Left ventricle myocardium inferior (tissue), 1 donor: ENCODE results near the gene SLC45A3. TPM values are rescaled to one million over a fixed set of nuclear protein-coding genes. Genes with fewer than 3 reads are reported as not detected.

ENCODE experiments used
- DNase-seq: peaks from one replicate; pipeline ENCODE4 v3.0.0-alpha.2; 2020
- H3K27ac ChIP-seq: fragments of 200-600 bp; replicated peaks from 2 replicates; pipeline ENCODE4 v1.8.0; 2021
- H3K27me3 ChIP-seq: fragments of 200-600 bp; 2 replicates; pipeline ENCODE4 v1.8.0; 2021; ENCODE audit warnings: low read depth
- H3K36me3 ChIP-seq: fragments of 200-600 bp; 2 replicates; pipeline ENCODE4 v1.8.0; 2021
- H3K4me1 ChIP-seq: fragments of 200-600 bp; 2 replicates; pipeline ENCODE4 v1.8.0; 2021
- H3K4me3 ChIP-seq: fragments of 200-600 bp; 2 replicates; pipeline ENCODE4 v1.8.0; 2021; ENCODE audit warnings: mild to moderate bottlenecking, moderate library complexity
- H3K9me3 ChIP-seq: fragments of 200-600 bp; replicated peaks from 2 replicates; pipeline ENCODE4 v1.8.0; 2021
- intact Hi-C: fragments of 100-400 bp; cut with micrococcal nuclease; formaldehyde crosslinking; loops from one replicate; pipeline ENCODE4 v1.11.0; 2022
- total RNA-seq: library from RNA; stranded (reverse); fragmentation: NEBNext Ultra II Directional; extraction: Animal tissue kit (Norgen Biotek cat#: 25700); gene quantifications from one replicate; pipeline ENCODE4 v1.2.1, GENCODE V29; 2021
- TF ChIP-seq, protein P1 (sequence below): fragments of 200-600 bp; IDR thresholded peaks from 2 replicates; pipeline ENCODE4 v1.8.0; 2021; ENCODE audit warnings: antibody characterized with exemption, mild to moderate bottlenecking, borderline replicate concordance
- donor health status: DM: no; HTN: yes; CAD: no; lungs with severe emphysema.

Gene SLC45A3
- total RNA-seq, 1 donor from 2014 or later: 5.2 TPM

- no peak overlapping the region for H3K27ac ChIP-seq
- H3K4me1 ChIP-seq: peaks cover 15% of the 10 kb centered on the region
- H3K9me3 ChIP-seq: no peaks in the 10 kb centered on the region
- intact Hi-C loops: no loop called here
- TF ChIP-seq, protein P1, sequence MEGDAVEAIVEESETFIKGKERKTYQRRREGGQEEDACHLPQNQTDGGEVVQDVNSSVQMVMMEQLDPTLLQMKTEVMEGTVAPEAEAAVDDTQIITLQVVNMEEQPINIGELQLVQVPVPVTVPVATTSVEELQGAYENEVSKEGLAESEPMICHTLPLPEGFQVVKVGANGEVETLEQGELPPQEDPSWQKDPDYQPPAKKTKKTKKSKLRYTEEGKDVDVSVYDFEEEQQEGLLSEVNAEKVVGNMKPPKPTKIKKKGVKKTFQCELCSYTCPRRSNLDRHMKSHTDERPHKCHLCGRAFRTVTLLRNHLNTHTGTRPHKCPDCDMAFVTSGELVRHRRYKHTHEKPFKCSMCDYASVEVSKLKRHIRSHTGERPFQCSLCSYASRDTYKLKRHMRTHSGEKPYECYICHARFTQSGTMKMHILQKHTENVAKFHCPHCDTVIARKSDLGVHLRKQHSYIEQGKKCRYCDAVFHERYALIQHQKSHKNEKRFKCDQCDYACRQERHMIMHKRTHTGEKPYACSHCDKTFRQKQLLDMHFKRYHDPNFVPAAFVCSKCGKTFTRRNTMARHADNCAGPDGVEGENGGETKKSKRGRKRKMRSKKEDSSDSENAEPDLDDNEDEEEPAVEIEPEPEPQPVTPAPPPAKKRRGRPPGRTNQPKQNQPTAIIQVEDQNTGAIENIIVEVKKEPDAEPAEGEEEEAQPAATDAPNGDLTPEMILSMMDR: no peak
- no peak for DNase-seq
- H3K27me3 ChIP-seq: no peaks in the 10 kb centered on the region
- no peak overlapping the region for H3K4me3 ChIP-seq
- H3K36me3 ChIP-seq: peaks cover 71% of the 10 kb centered on the region
These were observed 63.6 kb downstream of the SLC45A3 start for GRCh38 chr1:205616563-205617293.

DNA sequence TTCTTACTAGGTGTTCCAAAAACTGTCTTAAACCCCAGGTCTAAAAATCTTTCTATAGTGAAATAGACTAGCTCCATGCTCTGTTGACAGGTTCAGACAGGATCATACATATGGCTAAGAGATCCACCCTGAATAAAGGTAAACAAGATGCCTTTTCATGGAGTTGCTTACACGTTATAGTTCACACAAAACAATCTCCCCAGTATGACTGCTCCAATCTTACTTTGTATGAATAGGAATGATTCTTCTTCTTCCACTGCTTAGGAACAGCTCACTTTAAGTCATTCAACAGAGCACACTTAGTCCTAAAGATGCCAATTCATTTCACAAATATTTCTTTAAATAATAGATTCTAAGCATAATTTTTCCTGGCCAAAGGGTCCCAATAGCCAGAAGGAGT lies 64.5 kb downstream of the SLC45A3 start:
- Histone ChIP-seq H3K27ac (no peak overlapping the region), H3K4me3 (no peak overlapping the region), H3K4me1 (peaks cover 24% of the 10 kb centered on the region), H3K27me3 (no peaks in the 10 kb centered on the region), H3K9me3 (no peaks in the 10 kb centered on the region), H3K36me3 (peaks cover 64% of the 10 kb centered on the region)
- TF ChIP-seq, protein P1: no peak
- DNase-seq: no peak
- intact Hi-C loops: no loop called here

- TF ChIP-seq, protein P1: no peak
- H3K4me1 ChIP-seq: peaks cover 34% of the 10 kb centered on the region
- peaks cover 47% of the 10 kb centered on the region for H3K36me3 ChIP-seq
- intact Hi-C loops: no loop called here
- H3K9me3 ChIP-seq: no peaks in the 10 kb centered on the region
- H3K27me3 ChIP-seq: no peaks in the 10 kb centered on the region
- no peak overlapping the region for H3K4me3 ChIP-seq
- H3K27ac ChIP-seq: no peak overlapping the region
- DNase-seq: no peak
These were observed 66.4 kb downstream of the SLC45A3 start for GRCh38 chr1:205613854-205614412.

GRCh38 chr1:205612556-205612955 lies 67.8 kb downstream of the SLC45A3 start:
- intact Hi-C loops: no loop called here
- TF ChIP-seq, protein P1: no peak
- Histone ChIP-seq H3K27ac (no peak overlapping the region), H3K9me3 (no peaks in the 10 kb centered on the region), H3K4me3 (no peak overlapping the region), H3K4me1 (peaks cover 34% of the 10 kb centered on the region), H3K36me3 (peaks cover 33% of the 10 kb centered on the region), H3K27me3 (no peaks in the 10 kb centered on the region)
- DNase-seq: no peak

DNA sequence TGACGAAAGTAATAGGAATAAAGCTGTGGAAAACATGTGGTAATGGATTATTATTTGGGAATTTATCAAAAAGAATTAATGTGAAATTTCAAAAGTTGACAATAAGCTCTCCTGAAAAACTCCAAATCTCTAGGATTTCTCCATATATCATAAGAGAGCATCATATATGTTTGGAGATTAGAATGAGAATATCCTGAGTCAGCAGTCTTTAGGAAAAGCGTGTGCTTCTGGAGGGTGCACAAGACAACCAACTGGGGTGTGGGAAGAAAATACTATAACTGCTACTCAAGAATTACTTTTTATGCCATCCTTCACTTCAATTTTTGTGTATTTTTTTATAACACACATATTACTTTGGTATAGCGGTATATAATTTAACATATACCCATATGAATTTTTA lies 68.2 kb downstream of the SLC45A3 start:
- no peaks in the 10 kb centered on the region for H3K9me3 ChIP-seq
- intact Hi-C loops: no loop called here
- H3K36me3 ChIP-seq: peaks cover 30% of the 10 kb centered on the region
- H3K4me3 ChIP-seq: no peak overlapping the region
- no peak overlapping the region for H3K27ac ChIP-seq
- no peaks in the 10 kb centered on the region for H3K27me3 ChIP-seq
- DNase-seq: no peak
- TF ChIP-seq, protein P1: no peak
- H3K4me1 ChIP-seq: peaks cover 34% of the 10 kb centered on the region
